Astrocyte of the spinal cord (primary cell): ENCODE measurements around the gene ARHGDIB.

ENCODE experiments used
- DNase-seq: peaks from one replicate; pipeline ENCODE4 v3.0.0; 2011; ENCODE audit warnings: low read depth, low spot score
- H3K4me3 ChIP-seq: 2 replicates; pipeline ENCODE4 v1.5.1; 2011; ENCODE audit warnings: low read depth, mild to moderate bottlenecking, low read length, moderate library complexity
- CTCF ChIP-seq: IDR thresholded peaks from 2 replicates; pipeline ENCODE4 v1.5.1; 2012; ENCODE audit warnings: low read depth, mild to moderate bottlenecking, low read length, inconsistent platforms
- in situ Hi-C: cut with HindIII; loops from 2 replicates; pipeline ENCODE4 v1.10.0; 2017; ENCODE audit warnings: low sequenced_read_pairs

Gene ARHGDIB

GRCh38 chr12:14938301-14938700, 23.1 kb downstream of the ARHGDIB start, which contains the start of gene ERP27:
TSS of gene ERP27 (minus strand) at chr12:14938537. CDS start at chr12:14938508, 29 bp downstream.
- TF ChIP-seq CTCF = no peak
- in situ Hi-C loops = no loop called here
- no peak within 1 kb of the TSS for H3K4me3 ChIP-seq
- no peak for DNase-seq

GRCh38 chr12:14937689-14938088, 23.7 kb downstream of the ARHGDIB start:
- no peak overlapping the region for H3K4me3 ChIP-seq
- in situ Hi-C loops = no loop called here
- DNase-seq = no peak
- no peak for TF ChIP-seq CTCF

- DNase-seq = no peak
- H3K4me3 ChIP-seq = no peak overlapping the region
- no peak for TF ChIP-seq CTCF
- in situ Hi-C loops = no loop called here
Observed at GRCh38 chr12:14937014-14937413, 24.4 kb downstream of the ARHGDIB start.

- no peak for DNase-seq
- TF ChIP-seq CTCF = peak; percentile 20
- in situ Hi-C loops = no loop called here
- H3K4me3 ChIP-seq = no peak overlapping the region
Observed at GRCh38 chr12:14936224-14936861, 25.1 kb downstream of the ARHGDIB start.

GRCh38 chr12:14935031-14935430, 26.4 kb downstream of the ARHGDIB start:
- H3K4me3 ChIP-seq = no peak overlapping the region
- in situ Hi-C loops = no loop called here
- TF ChIP-seq CTCF = no peak
- DNase-seq = no peak

- DNase-seq = no peak
- H3K4me3 ChIP-seq = no peak overlapping the region
- in situ Hi-C loops = no loop called here
- TF ChIP-seq CTCF = no peak
Observed at GRCh38 chr12:14934511-14934910, 26.9 kb downstream of the ARHGDIB start.
